ENCODE data around the gene DOC2B.

DNA sequence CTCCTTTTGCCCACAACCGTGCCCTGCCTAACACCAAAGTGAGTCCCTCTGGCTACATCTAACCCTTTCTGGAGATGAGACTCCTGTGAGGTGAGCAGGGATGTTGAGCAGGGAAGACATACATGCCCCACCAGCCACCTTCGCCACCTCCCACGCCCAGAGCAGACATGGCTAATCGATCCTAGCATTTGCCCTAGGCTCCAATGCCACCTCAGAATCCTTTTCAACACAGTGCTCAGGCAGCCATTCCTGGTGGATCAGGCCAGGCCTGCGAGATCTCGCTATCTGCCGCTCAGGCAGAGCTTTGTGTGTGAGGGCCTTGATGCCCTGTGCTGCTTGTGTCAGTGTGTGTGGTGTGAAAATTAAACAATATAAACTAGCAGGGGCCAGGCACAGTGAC is 23.1 kb downstream of the DOC2B start:
- TF ChIP-seq, protein P1, sequence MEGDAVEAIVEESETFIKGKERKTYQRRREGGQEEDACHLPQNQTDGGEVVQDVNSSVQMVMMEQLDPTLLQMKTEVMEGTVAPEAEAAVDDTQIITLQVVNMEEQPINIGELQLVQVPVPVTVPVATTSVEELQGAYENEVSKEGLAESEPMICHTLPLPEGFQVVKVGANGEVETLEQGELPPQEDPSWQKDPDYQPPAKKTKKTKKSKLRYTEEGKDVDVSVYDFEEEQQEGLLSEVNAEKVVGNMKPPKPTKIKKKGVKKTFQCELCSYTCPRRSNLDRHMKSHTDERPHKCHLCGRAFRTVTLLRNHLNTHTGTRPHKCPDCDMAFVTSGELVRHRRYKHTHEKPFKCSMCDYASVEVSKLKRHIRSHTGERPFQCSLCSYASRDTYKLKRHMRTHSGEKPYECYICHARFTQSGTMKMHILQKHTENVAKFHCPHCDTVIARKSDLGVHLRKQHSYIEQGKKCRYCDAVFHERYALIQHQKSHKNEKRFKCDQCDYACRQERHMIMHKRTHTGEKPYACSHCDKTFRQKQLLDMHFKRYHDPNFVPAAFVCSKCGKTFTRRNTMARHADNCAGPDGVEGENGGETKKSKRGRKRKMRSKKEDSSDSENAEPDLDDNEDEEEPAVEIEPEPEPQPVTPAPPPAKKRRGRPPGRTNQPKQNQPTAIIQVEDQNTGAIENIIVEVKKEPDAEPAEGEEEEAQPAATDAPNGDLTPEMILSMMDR (IDR thresholded peaks at IDR 0.05), result no peak
- TF ChIP-seq POLR2A (IDR thresholded peaks at IDR 0.05), result no peak

Data from right lobe of liver (tissue), 4 donors.